Neural progenitor cell (in vitro differentiated cells): ENCODE measurements around the gene ASB13. TPM values are rescaled to one million over a fixed set of nuclear protein-coding genes. Genes with fewer than 3 reads are reported as not detected.

ENCODE experiments used
- DNase-seq: peaks from one replicate; pipeline ENCODE4 v3.0.0-alpha.2; 2016; ENCODE audit warnings: low spot score
- H2AFZ ChIP-seq: fragments of 200-600 bp; sonication (generic); replicated peaks from 2 replicates; pipeline ENCODE4 v1.6.1; 2016; ENCODE audit warnings: antibody characterized with exemption
- H3F3A ChIP-seq: fragments of 200-600 bp; sonication (generic); 2 replicates; pipeline ENCODE4 v1.6.1; 2016; ENCODE audit warnings: antibody characterized with exemption, low read depth
- H3K27ac ChIP-seq: fragments of 200-600 bp; sonication (generic); 2 replicates; pipeline ENCODE4 v1.5.1; 2016; ENCODE audit warnings: mild to moderate bottlenecking
- H3K27me3 ChIP-seq: fragments of 200-600 bp; sonication (generic); 2 replicates; pipeline ENCODE4 v1.6.1; 2016; ENCODE audit warnings: mild to moderate bottlenecking, moderate library complexity
- H3K36me3 ChIP-seq: fragments of 200-600 bp; sonication (generic); 2 replicates; pipeline ENCODE4 v1.5.1; 2016
- H3K4me1 ChIP-seq: fragments of 200-600 bp; sonication (generic); 2 replicates; pipeline ENCODE4 v1.6.1; 2016; ENCODE audit warnings: mixed run types
- H3K4me2 ChIP-seq: fragments of 200-600 bp; sonication (generic); 2 replicates; pipeline ENCODE4 v1.6.1; 2016
- H3K4me3 ChIP-seq: fragments of 200-600 bp; sonication (generic); 2 replicates; pipeline ENCODE4 v1.5.1; 2016
- H3K79me2 ChIP-seq: fragments of 200-600 bp; sonication (generic); 2 replicates; pipeline ENCODE4 v1.6.1; 2016; ENCODE audit warnings: low read depth
- H3K9ac ChIP-seq: fragments of 200-600 bp; sonication (generic); 2 replicates; pipeline ENCODE4 v1.6.1; 2016
- H3K9me3 ChIP-seq: fragments of 200-600 bp; sonication (generic); 2 replicates; pipeline ENCODE4 v1.5.1; 2016; ENCODE audit warnings: low read depth
- H4K20me1 ChIP-seq: fragments of 200-600 bp; sonication (generic); 2 replicates; pipeline ENCODE4 v1.6.1; 2016; ENCODE audit warnings: low read depth
- H3K27ac Mint-ChIP-seq: 3 replicates; pipeline ENCODE4 v1.8.0; 2021; ENCODE audit warnings: mixed read lengths
- H3K27me3 Mint-ChIP-seq: 2 replicates; pipeline ENCODE4 v1.8.0; 2022; ENCODE audit warnings: low read depth, mild to moderate bottlenecking, inconsistent platforms, moderate library complexity, mixed read lengths; ENCODE audit not compliant: insufficient read depth
- H3K36me3 Mint-ChIP-seq: 3 replicates; pipeline ENCODE4 v1.8.0; 2021; ENCODE audit warnings: mixed read lengths
- H3K4me1 Mint-ChIP-seq: 3 replicates; pipeline ENCODE4 v1.8.0; 2021; ENCODE audit warnings: mixed read lengths
- H3K4me3 Mint-ChIP-seq: 3 replicates; pipeline ENCODE4 v1.8.0; 2021; ENCODE audit warnings: mild to moderate bottlenecking, moderate library complexity, mixed read lengths
- H3K9me3 Mint-ChIP-seq: 3 replicates; pipeline ENCODE4 v1.8.0; 2020; ENCODE audit warnings: mixed read lengths
- EZH2 ChIP-seq: fragments of 200-600 bp; sonication (generic); IDR thresholded peaks from 2 replicates; pipeline ENCODE4 v1.6.1; 2017; ENCODE audit warnings: antibody characterized with exemption, mild to moderate bottlenecking, moderate library complexity
- EZH2phosphoT487 ChIP-seq: fragments of 200-600 bp; sonication (generic); IDR thresholded peaks from 2 replicates; pipeline ENCODE4 v1.6.1; 2017; ENCODE audit warnings: antibody characterized with exemption
- total RNA-seq: library from RNA; depleted of rRNA; stranded (reverse); fragments of >200 nt; gene quantifications from 2 replicates; pipeline ENCODE4 v1.2.3, GENCODE V29; 2015; ENCODE audit warnings: low replicate concordance
- TF ChIP-seq, protein P1 (sequence below): fragments of 200-600 bp; sonication (generic); IDR thresholded peaks from 2 replicates; pipeline ENCODE4 v1.5.1; 2017; ENCODE audit warnings: antibody characterized with exemption, mild to moderate bottlenecking

Gene ASB13
- total RNA-seq, 1 donor from 2014 or later = 15.0 TPM

DNA sequence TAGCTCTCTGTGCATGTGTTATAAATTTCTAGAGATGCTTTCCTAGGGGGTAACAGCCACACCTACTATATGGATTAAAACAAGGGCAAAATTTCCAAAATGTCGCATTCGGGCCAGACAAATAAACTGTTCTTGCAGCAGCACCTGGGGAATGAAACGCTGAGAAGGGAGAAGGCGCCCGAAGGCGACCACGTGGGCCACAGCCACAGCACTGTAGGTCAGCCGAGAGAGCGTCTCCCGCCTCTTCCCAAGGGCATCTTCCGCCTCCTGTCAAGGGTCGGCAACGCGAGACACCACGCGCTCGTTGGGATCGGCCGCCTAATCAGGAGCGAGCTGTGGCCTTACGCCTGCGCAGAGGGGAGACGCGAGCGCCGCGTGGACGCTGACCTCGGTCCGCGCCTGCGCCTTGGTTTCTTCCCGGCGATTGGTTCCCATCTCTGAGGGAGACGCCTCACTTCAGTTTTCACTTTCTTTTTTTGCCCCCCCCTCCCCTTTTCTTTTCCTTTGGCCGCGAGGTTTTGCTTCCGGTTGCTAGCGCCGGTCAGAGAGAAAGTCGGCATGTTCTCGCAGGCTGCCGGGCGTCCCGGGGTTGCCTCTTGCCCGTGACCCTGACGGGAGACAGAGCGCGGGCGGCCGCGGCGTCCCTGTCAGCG is 18.0 kb upstream of the ASB13 start, which contains the start of gene TASOR2:
Gene TASOR2 (plus strand): TSS at position 521 of the 653 bp plus-strand sequence. CDS start 35,805 bp downstream, outside the sequence.
- Histone ChIP-seq H3K4me2 (peak within 1 kb of the TSS; percentile 75), H3K36me3 (no peaks in the 10 kb centered on the region), H3K9me3 (no peaks in the 10 kb centered on the region), H4K20me1 (peaks cover 14% of the 10 kb centered on the region), H3K4me1 (peaks cover 6% of the 10 kb centered on the region), H3K27ac (no peak within 1 kb of the TSS), H2AFZ (peak within 1 kb of the TSS; percentile 13), H3K27me3 (peaks cover 40% of the 10 kb centered on the region), H3K9ac (no peak within 1 kb of the TSS), H3K4me3 (peak within 1 kb of the TSS; percentile 70), H3F3A (peaks cover 22% of the 10 kb centered on the region), H3K79me2 (peaks cover 42% of the 10 kb centered on the region)
- Mint-ChIP-seq H3K4me1 (peaks cover 22% of the 10 kb centered on the region), H3K36me3 (peaks cover 2% of the 10 kb centered on the region), H3K27ac (peak within 1 kb of the TSS; percentile 89), H3K9me3 (no peaks in the 10 kb centered on the region), H3K4me3 (peak within 1 kb of the TSS; percentile 99), H3K27me3 (no peaks in the 10 kb centered on the region)
- TF ChIP-seq, protein P1, sequence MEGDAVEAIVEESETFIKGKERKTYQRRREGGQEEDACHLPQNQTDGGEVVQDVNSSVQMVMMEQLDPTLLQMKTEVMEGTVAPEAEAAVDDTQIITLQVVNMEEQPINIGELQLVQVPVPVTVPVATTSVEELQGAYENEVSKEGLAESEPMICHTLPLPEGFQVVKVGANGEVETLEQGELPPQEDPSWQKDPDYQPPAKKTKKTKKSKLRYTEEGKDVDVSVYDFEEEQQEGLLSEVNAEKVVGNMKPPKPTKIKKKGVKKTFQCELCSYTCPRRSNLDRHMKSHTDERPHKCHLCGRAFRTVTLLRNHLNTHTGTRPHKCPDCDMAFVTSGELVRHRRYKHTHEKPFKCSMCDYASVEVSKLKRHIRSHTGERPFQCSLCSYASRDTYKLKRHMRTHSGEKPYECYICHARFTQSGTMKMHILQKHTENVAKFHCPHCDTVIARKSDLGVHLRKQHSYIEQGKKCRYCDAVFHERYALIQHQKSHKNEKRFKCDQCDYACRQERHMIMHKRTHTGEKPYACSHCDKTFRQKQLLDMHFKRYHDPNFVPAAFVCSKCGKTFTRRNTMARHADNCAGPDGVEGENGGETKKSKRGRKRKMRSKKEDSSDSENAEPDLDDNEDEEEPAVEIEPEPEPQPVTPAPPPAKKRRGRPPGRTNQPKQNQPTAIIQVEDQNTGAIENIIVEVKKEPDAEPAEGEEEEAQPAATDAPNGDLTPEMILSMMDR = no peak
- DNase-seq = peak; percentile 97

GRCh38 chr10:5683065-5683464 is 16.7 kb upstream of the ASB13 start:
- no peak for DNase-seq
- Mint-ChIP-seq H3K9me3 (no peaks in the 10 kb centered on the region), H3K36me3 (no peaks in the 10 kb centered on the region), H3K4me1 (peaks cover 22% of the 10 kb centered on the region), H3K4me3 (no peak overlapping the region), H3K27me3 (peaks cover 6% of the 10 kb centered on the region), H3K27ac (no peak overlapping the region)
- no peaks in the 10 kb centered on the region for H3K9me3 ChIP-seq
- H3K79me2 ChIP-seq = peaks cover 28% of the 10 kb centered on the region
- no peak overlapping the region for H3K4me2 ChIP-seq
- no peak overlapping the region for H3K27ac ChIP-seq
- peaks cover 14% of the 10 kb centered on the region for H4K20me1 ChIP-seq
- H3K27me3 ChIP-seq = peaks cover 54% of the 10 kb centered on the region
- H3K4me1 ChIP-seq = peaks cover 6% of the 10 kb centered on the region
- no peak overlapping the region for H3K9ac ChIP-seq
- H3F3A ChIP-seq = peaks cover 22% of the 10 kb centered on the region
- no peak overlapping the region for H2AFZ ChIP-seq
- no peak overlapping the region for H3K4me3 ChIP-seq
- no peaks in the 10 kb centered on the region for H3K36me3 ChIP-seq
- TF ChIP-seq EZH2 (no peak), EZH2phosphoT487 (no peak)
- TF ChIP-seq, protein P1 = no peak

DNA sequence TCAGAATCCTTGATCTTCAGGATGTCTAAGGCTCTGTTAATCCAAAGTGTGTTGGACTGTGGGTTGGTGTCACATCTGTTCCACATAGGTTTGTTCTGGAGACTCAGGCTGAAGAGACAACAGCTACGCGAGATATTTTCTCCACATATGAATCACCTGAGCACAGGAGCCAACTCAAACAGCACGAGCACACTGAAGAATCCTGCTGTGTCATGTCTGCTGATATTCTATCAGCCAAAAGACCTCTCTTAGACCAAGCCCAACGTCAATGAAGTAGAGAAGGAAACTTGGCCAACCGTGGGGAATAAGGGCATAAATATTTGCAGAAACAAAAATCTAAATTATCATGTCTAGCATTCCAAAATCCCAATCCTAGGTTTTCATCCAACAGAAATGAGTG is 15.5 kb upstream of the ASB13 start:
- peaks cover 6% of the 10 kb centered on the region for H3K4me1 ChIP-seq
- H3F3A ChIP-seq = peaks cover 22% of the 10 kb centered on the region
- H3K27ac ChIP-seq = no peak overlapping the region
- H3K27ac Mint-ChIP-seq = no peak overlapping the region
- TF ChIP-seq, protein P1 = no peak
- TF ChIP-seq EZH2phosphoT487 = no peak
- TF ChIP-seq EZH2 = no peak
- no peaks in the 10 kb centered on the region for H3K36me3 Mint-ChIP-seq
- no peak overlapping the region for H3K4me3 ChIP-seq
- H3K36me3 ChIP-seq = no peaks in the 10 kb centered on the region
- no peaks in the 10 kb centered on the region for H3K9me3 ChIP-seq
- DNase-seq = no peak
- peaks cover 6% of the 10 kb centered on the region for H3K27me3 Mint-ChIP-seq
- peaks cover 18% of the 10 kb centered on the region for H3K4me1 Mint-ChIP-seq
- H3K27me3 ChIP-seq = peaks cover 65% of the 10 kb centered on the region
- H4K20me1 ChIP-seq = peaks cover 13% of the 10 kb centered on the region
- no peak overlapping the region for H3K4me2 ChIP-seq
- H3K9me3 Mint-ChIP-seq = no peaks in the 10 kb centered on the region
- no peak overlapping the region for H2AFZ ChIP-seq
- H3K4me3 Mint-ChIP-seq = no peak overlapping the region
- no peak overlapping the region for H3K9ac ChIP-seq
- peaks cover 17% of the 10 kb centered on the region for H3K79me2 ChIP-seq
